Muscle layer of colon (tissue), 2 donors: ENCODE results near the gene TTC9C.

Experiments
- H3K27ac ChIP-seq: one replicate; pipeline ENCODE4 v1.7.0; 2013; ENCODE audit warnings: low read depth, mild to moderate bottlenecking, low read length, moderate library complexity
- H3K27me3 ChIP-seq, 2 donors: one replicate each; pipeline ENCODE4 v1.7.0; 2013; ENCODE audit warnings: low read length in 2 of 2, mild to moderate bottlenecking in 2 of 2; ENCODE audit not compliant: insufficient read depth in 2 of 2, control insufficient read depth in 1 of 2
- H3K36me3 ChIP-seq: one replicate; pipeline ENCODE4 v1.7.0; 2013; ENCODE audit warnings: mild to moderate bottlenecking, low read length; ENCODE audit not compliant: insufficient read depth
- H3K4me1 ChIP-seq: one replicate; pipeline ENCODE4 v1.7.0; 2013; ENCODE audit warnings: mild to moderate bottlenecking, low read length; ENCODE audit not compliant: insufficient read depth
- H3K4me3 ChIP-seq, 2 donors: one replicate each; pipeline ENCODE4 v1.7.0; 2013; ENCODE audit warnings: low read length in 2 of 2, low read depth in 1 of 2, mild to moderate bottlenecking in 1 of 2, moderate library complexity in 1 of 2
- H3K9ac ChIP-seq: one replicate; pipeline ENCODE4 v1.7.0; 2013; ENCODE audit warnings: low read length
- H3K9me3 ChIP-seq: one replicate; pipeline ENCODE4 v1.7.0; 2013; ENCODE audit warnings: mild to moderate bottlenecking, low read length
- donor health status: abdominal sarcoma.
- donor health status: Adenocarcinoma of cecum.

TTC9C gene

GRCh38 chr11:62712861-62713260 is 15.4 kb upstream of the TTC9C start:
- peaks cover 23% of the 10 kb centered on the region for H3K4me1 ChIP-seq
- no peak overlapping the region for H3K4me3 ChIP-seq
- H3K36me3 ChIP-seq: peaks cover 58% of the 10 kb centered on the region
- no peaks in the 10 kb centered on the region for H3K27me3 ChIP-seq
- no peak overlapping the region for H3K9ac ChIP-seq
- no peak overlapping the region for H3K27ac ChIP-seq
- H3K9me3 ChIP-seq: no peaks in the 10 kb centered on the region

- Histone ChIP-seq H3K27ac (no peak overlapping the region), H3K9me3 (no peaks in the 10 kb centered on the region), H3K36me3 (peaks cover 63% of the 10 kb centered on the region), H3K4me1 (peaks cover 20% of the 10 kb centered on the region), H3K4me3 (no peak overlapping the region), H3K9ac (no peak overlapping the region), H3K27me3 (no peaks in the 10 kb centered on the region)
These were observed 14.9 kb upstream of the TTC9C start for GRCh38 chr11:62713343-62713742.

DNA sequence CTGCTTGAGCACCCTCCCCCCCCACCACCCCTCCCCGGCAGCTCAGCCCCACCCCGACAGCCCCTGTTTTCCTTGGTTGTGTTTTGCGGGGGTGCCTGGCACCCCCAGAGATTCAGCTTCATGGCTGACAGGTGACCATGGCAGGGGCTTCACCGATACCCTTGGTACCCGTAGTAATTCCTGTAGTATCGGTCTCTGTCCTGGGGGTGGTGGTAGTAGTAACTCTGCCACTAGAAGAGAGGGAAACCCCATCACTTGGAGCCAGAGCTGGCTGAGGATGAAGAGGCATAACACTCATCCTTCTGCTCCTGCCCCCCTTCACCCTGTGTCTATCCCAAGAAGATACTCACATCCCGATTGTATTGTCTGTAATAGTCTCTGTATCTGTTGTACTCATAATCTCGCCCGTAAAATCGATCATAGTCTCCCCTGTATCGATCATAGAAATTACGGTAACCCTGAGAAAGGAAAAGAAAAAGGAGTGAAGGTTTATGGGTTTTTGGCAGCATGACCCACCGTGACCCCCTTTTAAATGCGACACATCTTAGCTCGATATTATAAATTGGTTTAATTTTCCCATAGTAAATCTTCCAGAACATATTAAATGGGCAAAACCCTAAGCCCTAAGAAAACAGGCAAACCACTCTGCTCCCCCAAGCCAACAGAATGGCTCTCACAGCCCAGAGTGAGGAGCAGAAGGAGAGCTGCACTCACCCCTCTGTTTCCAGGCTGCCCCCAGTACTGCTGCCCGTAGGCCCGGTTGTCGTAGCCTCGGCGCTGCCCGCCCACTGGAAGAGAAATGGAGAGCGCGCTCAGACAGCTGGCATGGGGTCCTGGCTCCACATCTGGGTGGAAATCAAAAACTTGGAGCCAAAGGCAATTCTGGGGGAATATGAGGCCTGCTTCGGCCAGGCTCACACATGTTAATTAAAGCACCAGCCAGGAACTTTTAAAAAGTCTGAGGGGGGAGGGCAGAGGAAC is 12.8 kb upstream of the TTC9C start:
- Histone ChIP-seq H3K9me3 (no peaks in the 10 kb centered on the region), H3K27ac (no peak overlapping the region), H3K4me1 (peaks cover 5% of the 10 kb centered on the region), H3K27me3 (no peaks in the 10 kb centered on the region), H3K4me3 (no peak overlapping the region), H3K9ac (no peak overlapping the region), H3K36me3 (peaks cover 84% of the 10 kb centered on the region)

DNA sequence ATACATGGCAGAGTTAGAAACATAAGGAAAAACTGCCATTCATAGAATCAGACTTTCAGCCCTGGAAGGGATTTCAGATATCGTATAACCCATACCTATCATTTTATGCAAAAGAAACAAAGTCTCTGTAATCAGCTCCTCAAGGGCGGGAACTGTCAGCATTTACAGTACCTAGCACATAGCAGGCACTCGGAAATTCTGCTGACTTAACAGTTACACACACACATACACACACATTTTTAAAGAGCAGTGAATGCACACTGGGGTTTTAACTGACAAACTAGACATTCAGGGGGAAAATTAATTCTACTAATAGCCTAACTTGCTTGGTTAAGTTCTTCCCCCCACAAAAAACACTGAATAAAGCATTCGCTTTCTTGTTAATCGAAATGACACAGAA is 12.1 kb upstream of the TTC9C start:
- peaks cover 90% of the 10 kb centered on the region for H3K36me3 ChIP-seq
- no peak overlapping the region for H3K27ac ChIP-seq
- H3K4me1 ChIP-seq: peaks cover 4% of the 10 kb centered on the region
- no peak overlapping the region for H3K9ac ChIP-seq
- no peak overlapping the region for H3K4me3 ChIP-seq
- no peaks in the 10 kb centered on the region for H3K27me3 ChIP-seq
- no peaks in the 10 kb centered on the region for H3K9me3 ChIP-seq

- peaks cover 91% of the 10 kb centered on the region for H3K36me3 ChIP-seq
- H3K27me3 ChIP-seq: no peaks in the 10 kb centered on the region
- peaks cover 4% of the 10 kb centered on the region for H3K4me1 ChIP-seq
- H3K9me3 ChIP-seq: no peaks in the 10 kb centered on the region
- H3K27ac ChIP-seq: no peak overlapping the region
- no peak overlapping the region for H3K9ac ChIP-seq
- H3K4me3 ChIP-seq: no peak overlapping the region
These were observed 11.5 kb upstream of the TTC9C start for GRCh38 chr11:62716816-62717215.

DNA sequence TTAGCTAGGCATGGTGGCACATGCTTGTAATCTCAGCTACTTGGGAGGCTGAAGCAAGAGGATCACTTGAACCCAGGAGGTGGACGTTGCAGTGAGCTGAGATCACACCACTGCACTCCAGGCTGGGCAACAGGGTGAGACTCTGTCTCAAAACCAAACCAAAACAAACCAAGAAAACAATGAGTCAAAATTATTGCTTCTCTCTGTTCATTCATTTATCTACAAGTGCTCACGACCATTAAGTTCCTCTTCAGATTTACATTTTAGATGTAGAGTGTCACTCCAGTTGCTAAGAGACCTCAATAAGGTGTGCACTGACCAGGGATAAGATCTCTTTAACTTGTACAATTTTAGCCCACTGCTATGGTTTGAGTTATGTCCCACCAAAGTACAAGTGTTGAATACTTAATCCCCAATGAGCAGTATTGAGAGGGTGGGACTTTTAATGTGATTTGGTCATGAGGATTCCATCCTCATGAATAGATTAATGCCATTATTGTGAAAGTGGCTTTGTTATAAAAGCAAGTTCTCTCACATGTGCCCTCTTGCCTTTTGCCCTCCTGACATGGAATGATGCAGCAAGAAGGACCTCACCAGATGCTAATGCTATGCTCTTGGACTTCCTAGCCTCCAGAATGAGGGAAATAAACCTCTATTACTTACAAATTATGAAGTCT is 8.8 kb upstream of the TTC9C start:
- Histone ChIP-seq H3K27ac (no peak overlapping the region), H3K4me1 (peaks cover 16% of the 10 kb centered on the region), H3K4me3 (no peak overlapping the region), H3K27me3 (no peaks in the 10 kb centered on the region), H3K9ac (no peak overlapping the region), H3K36me3 (peaks cover 97% of the 10 kb centered on the region), H3K9me3 (no peaks in the 10 kb centered on the region)

DNA sequence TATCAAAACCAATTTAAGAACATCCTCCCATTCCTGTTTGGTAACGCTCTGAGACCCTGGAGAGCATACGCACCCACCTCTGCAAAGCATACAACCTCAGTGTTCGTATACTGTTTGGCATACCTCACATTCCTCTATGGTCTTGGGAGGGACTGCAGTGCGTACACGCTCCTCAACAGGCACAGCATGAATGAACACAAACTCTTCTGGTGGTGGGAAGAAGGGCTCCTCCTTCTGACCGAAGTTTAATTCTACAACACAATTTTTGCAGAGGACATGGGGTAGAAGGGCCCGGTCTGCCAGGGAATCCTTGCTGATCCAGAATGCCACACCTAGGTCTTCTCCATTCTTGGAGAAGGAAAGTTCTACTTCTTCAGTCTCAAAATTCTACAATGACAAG is 6.3 kb upstream of the TTC9C start:
- H3K9ac ChIP-seq: no peak overlapping the region
- H3K36me3 ChIP-seq: peaks cover 74% of the 10 kb centered on the region
- H3K4me1 ChIP-seq: peaks cover 29% of the 10 kb centered on the region
- H3K27ac ChIP-seq: no peak overlapping the region
- H3K27me3 ChIP-seq: no peaks in the 10 kb centered on the region
- no peak overlapping the region for H3K4me3 ChIP-seq
- no peaks in the 10 kb centered on the region for H3K9me3 ChIP-seq

GRCh38 chr11:62724171-62724570 is 4.1 kb upstream of the TTC9C start:
- Histone ChIP-seq H3K36me3 (peaks cover 52% of the 10 kb centered on the region), H3K4me1 (peaks cover 29% of the 10 kb centered on the region), H3K27me3 (no peaks in the 10 kb centered on the region), H3K4me3 (peak overlapping the region in 1 of 2 donors; percentile 94), H3K27ac (no peak overlapping the region), H3K9ac (peak overlapping the region; percentile 95), H3K9me3 (no peaks in the 10 kb centered on the region)

DNA sequence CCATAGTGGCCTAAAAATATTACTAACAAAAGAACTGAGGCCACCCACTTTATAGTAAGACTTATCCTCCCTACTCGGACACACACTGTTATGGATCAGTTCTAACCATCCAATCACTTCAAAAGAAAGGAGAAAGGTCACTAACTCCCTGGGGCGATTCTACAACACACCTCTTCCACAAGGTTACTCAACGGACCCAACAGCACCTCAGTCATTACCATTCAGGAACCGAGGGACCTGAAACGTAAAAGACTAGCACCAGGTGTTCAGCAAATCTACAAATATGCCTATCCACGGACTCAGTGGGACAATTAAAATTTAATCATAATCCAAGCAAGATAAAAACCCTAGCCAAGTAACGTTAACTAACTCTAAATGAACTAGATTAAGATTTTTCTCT is 2.6 kb upstream of the TTC9C start:
- H3K4me1 ChIP-seq: peaks cover 40% of the 10 kb centered on the region
- no peaks in the 10 kb centered on the region for H3K27me3 ChIP-seq
- H3K9me3 ChIP-seq: no peaks in the 10 kb centered on the region
- H3K9ac ChIP-seq: peak overlapping the region; percentile 95
- peaks cover 37% of the 10 kb centered on the region for H3K36me3 ChIP-seq
- H3K4me3 ChIP-seq: peak overlapping the region; percentile 66 to 94
- peak overlapping the region; percentile 90 for H3K27ac ChIP-seq

DNA sequence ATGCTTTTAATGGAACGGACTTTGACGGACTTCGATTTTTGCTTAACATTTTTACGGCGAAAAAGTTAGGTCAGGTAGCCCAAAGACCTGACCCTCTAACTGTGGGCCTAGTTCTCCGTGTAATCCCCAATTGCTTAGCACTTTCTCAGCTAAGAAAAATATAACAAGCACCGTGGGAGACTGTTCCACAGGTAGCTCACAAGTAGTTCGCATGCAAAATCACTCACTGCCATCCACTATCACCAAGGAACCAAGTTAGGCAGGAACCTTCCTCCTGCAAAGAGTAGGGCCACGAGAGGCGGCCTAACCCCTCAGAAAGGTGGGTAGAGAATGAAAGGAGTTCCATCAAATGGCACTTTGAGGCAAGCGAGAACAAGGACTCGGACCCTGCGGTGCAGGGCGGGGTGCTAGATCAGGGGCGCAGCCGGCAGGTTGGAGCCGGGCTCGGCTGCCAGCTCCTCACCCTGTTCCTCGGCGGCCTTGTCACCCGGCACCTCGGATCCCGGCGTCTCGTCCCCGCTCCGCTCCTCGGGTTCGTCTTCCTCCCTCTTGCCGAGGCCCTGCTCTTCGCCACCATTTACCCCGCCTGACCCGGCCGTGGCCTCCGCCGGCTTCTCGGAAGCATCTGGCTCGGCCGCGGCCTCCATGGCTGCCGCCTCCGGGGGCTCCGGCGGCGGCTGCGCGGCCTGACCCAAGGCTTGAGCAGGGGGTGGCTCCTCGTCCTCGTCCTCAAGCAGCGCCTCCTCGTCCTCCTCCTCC is 2.0 kb upstream of the TTC9C start:
- peak overlapping the region; percentile 95 for H3K9ac ChIP-seq
- H3K27me3 ChIP-seq: no peaks in the 10 kb centered on the region
- peak overlapping the region; percentile 66 to 94 for H3K4me3 ChIP-seq
- H3K9me3 ChIP-seq: no peaks in the 10 kb centered on the region
- peak overlapping the region; percentile 90 for H3K27ac ChIP-seq
- peaks cover 30% of the 10 kb centered on the region for H3K36me3 ChIP-seq
- H3K4me1 ChIP-seq: peaks cover 40% of the 10 kb centered on the region

GRCh38 chr11:62726915-62727164 is 1.4 kb upstream of the TTC9C start:
- peaks cover 25% of the 10 kb centered on the region for H3K36me3 ChIP-seq
- H3K9ac ChIP-seq: peak overlapping the region; percentile 95
- peaks cover 40% of the 10 kb centered on the region for H3K4me1 ChIP-seq
- H3K27ac ChIP-seq: peak overlapping the region; percentile 90
- H3K27me3 ChIP-seq: no peaks in the 10 kb centered on the region
- H3K4me3 ChIP-seq: peak overlapping the region; percentile 66 to 94
- H3K9me3 ChIP-seq: no peaks in the 10 kb centered on the region
